Panc1 (cell line): Measurements from ENCODE around the gene PARD3. TPM values are rescaled to one million over a fixed set of nuclear protein-coding genes. Genes with fewer than 3 reads are reported as not detected.

ENCODE experiments used
- ATAC-seq: fragments of 200-7000 bp; cut with Tn5 transposase; 2 replicates; pipeline ENCODE4 v1.9.1; 2020; ENCODE audit warnings: mild to moderate bottlenecking, moderate library complexity
- BruUV-seq: library from RNA; stranded (reverse); fragments of 400-500 nt; replicated peaks from 2 replicates; lab custom pipeline; 2021; lab: Mats Ljungman, UMichigan
- CTCF ChIA-PET: fragments of 300-600 bp; sonication (Branson Sonifier 250); formaldehyde crosslinking; loops from one replicate; lab custom pipeline; 2022; ENCODE audit warnings: antibody characterized with exemption; lab: Charles Lee
- POLR2A ChIA-PET: fragments of 300-600 bp; sonication (Branson Sonifier 250); formaldehyde crosslinking; loops from one replicate; lab custom pipeline; 2022; ENCODE audit warnings: antibody characterized with exemption; lab: Charles Lee
- DNase-seq: peaks from one replicate; pipeline ENCODE4 v3.0.0-alpha.2; 2010; ENCODE audit warnings: low read depth, low spot score
- H3K27ac ChIP-seq: 2 replicates; pipeline ENCODE4 v1.5.1; 2011; ENCODE audit warnings: mild to moderate bottlenecking, low read length, inconsistent platforms
- H3K27me3 ChIP-seq: fragments of 200-500 bp; sonication (Bioruptor generic); 2 replicates; pipeline ENCODE4 v1.6.0; 2014; ENCODE audit warnings: low read length, inconsistent platforms; ENCODE audit not compliant: control insufficient read depth, insufficient read depth
- H3K36me3 ChIP-seq: fragments of 200-500 bp; sonication (Bioruptor generic); 2 replicates; pipeline ENCODE4 v1.5.1; 2014; ENCODE audit warnings: inconsistent platforms, mild to moderate bottlenecking, low read length, moderate library complexity; ENCODE audit not compliant: control insufficient read depth, insufficient read depth
- H3K4me1 ChIP-seq: 2 replicates; pipeline ENCODE4 v1.5.1; 2011; ENCODE audit warnings: inconsistent platforms, mild to moderate bottlenecking, low read length, moderate library complexity; ENCODE audit not compliant: control insufficient read depth, insufficient read depth
- H3K4me3 ChIP-seq, 2 experiments: 2 replicates each; pipeline ENCODE4 v1.5.1; 2011 to 2012; ENCODE audit warnings: low read depth in 2 of 2, low read length in 2 of 2, mild to moderate bottlenecking in 2 of 2, inconsistent platforms in 1 of 2, moderate library complexity in 1 of 2
- H3K9me3 ChIP-seq: fragments of 200-500 bp; sonication (Bioruptor generic); 2 replicates; pipeline ENCODE4 v1.5.1; 2014; ENCODE audit warnings: low read depth, mild to moderate bottlenecking, inconsistent platforms, low read length, moderate library complexity; ENCODE audit not compliant: control insufficient read depth, insufficient read depth
- POLR2AphosphoS5 ChIP-seq: IDR thresholded peaks from 2 replicates; pipeline ENCODE4 v1.6.1; 2012; ENCODE audit warnings: mild to moderate bottlenecking, low read depth, low read length, moderate library complexity
- SIN3A ChIP-seq: IDR thresholded peaks from 2 replicates; pipeline ENCODE4 v1.6.1; 2012; ENCODE audit warnings: low read depth, mild to moderate bottlenecking, low read length, moderate library complexity, borderline replicate concordance; ENCODE audit not compliant: insufficient read depth
- TCF7L2 ChIP-seq: IDR thresholded peaks from 2 replicates; pipeline ENCODE4 v1.6.1; 2011; ENCODE audit warnings: mild to moderate bottlenecking, low read depth, low read length, inconsistent platforms
- in situ Hi-C: cut with HindIII; loops from 2 replicates; pipeline ENCODE4 v1.10.0; 2016; ENCODE audit warnings: low sequenced_read_pairs, low pct_unique_long_range_greater_than_20kb
- intact Hi-C: fragments of 100-400 bp; cut with micrococcal nuclease; formaldehyde crosslinking; loops from one replicate; pipeline ENCODE4 v1.10.0; 2022; ENCODE audit not compliant: unreplicated experiment
- total RNA-seq: library from RNA; stranded (reverse); gene quantifications from one replicate; pipeline ENCODE4 v1.2.1, GENCODE V29; 2021; ENCODE audit not compliant: unreplicated experiment
- TF ChIP-seq, protein P1 (sequence below), 2 experiments: IDR thresholded peaks; 2 replicates each; pipeline ENCODE4 v1.6.1; 2011 to 2012; ENCODE audit warnings: low read depth in 2 of 2, control low read depth in 1 of 2, low read length in 1 of 2, mild to moderate bottlenecking in 1 of 2, moderate library complexity in 1 of 2; ENCODE audit not compliant: insufficient read depth in 1 of 2
- TF ChIP-seq, protein P2 (sequence below): fragments of 450-650 bp; IDR thresholded peaks from 2 replicates; pipeline ENCODE4 v1.5.1; 2017; ENCODE audit warnings: mild to moderate bottlenecking

The PARD3 gene
- total RNA-seq, 1 experiment from 2014 or later, result 29.8 TPM

DNA sequence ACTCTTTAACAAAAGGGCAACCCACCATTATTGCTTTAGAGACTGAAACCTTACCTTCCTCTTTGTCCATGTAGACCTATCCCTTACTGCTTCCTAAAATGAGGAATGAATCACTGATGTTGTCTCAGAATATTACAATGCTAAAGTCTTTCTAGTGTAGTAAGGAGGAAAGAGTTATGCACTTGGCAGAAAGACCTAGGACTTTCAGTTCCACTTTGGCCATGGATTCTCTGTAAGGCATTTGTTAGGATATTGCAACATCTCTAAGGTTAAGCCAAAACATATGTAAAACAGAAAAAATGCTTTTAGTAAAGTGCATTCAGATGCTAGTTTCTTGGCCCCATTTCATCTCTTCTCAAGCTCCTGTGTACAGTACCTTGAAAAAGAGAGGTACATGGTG lies 230.9 kb downstream of the PARD3 start:
- no TSS peak for BruUV-seq
- no peak overlapping the region for H3K4me3 ChIP-seq
- intact Hi-C loops (no loop called here), in situ Hi-C loops (no loop called here)
- ChIA-PET POLR2A (no interaction called here), CTCF (interaction anchor here (0.6 kb wide), 1 partner anchor 97 kb away, joined by 3 read pairs; no protein-coding TSS in a partner anchor)
- H3K27me3 ChIP-seq, result no peaks in the 10 kb centered on the region
- H3K27ac ChIP-seq, result no peak overlapping the region
- TF ChIP-seq, protein P1, sequence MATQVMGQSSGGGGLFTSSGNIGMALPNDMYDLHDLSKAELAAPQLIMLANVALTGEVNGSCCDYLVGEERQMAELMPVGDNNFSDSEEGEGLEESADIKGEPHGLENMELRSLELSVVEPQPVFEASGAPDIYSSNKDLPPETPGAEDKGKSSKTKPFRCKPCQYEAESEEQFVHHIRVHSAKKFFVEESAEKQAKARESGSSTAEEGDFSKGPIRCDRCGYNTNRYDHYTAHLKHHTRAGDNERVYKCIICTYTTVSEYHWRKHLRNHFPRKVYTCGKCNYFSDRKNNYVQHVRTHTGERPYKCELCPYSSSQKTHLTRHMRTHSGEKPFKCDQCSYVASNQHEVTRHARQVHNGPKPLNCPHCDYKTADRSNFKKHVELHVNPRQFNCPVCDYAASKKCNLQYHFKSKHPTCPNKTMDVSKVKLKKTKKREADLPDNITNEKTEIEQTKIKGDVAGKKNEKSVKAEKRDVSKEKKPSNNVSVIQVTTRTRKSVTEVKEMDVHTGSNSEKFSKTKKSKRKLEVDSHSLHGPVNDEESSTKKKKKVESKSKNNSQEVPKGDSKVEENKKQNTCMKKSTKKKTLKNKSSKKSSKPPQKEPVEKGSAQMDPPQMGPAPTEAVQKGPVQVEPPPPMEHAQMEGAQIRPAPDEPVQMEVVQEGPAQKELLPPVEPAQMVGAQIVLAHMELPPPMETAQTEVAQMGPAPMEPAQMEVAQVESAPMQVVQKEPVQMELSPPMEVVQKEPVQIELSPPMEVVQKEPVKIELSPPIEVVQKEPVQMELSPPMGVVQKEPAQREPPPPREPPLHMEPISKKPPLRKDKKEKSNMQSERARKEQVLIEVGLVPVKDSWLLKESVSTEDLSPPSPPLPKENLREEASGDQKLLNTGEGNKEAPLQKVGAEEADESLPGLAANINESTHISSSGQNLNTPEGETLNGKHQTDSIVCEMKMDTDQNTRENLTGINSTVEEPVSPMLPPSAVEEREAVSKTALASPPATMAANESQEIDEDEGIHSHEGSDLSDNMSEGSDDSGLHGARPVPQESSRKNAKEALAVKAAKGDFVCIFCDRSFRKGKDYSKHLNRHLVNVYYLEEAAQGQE (IDR thresholded peaks at IDR 0.05; ENCODE audit: insufficient read depth in 1 of 2, low read depth in 2 of 2, low read length in 1 of 2), result no peak
- TF ChIP-seq SIN3A (no peak), POLR2AphosphoS5 (no peak), TCF7L2 (no peak)
- TF ChIP-seq, protein P2, sequence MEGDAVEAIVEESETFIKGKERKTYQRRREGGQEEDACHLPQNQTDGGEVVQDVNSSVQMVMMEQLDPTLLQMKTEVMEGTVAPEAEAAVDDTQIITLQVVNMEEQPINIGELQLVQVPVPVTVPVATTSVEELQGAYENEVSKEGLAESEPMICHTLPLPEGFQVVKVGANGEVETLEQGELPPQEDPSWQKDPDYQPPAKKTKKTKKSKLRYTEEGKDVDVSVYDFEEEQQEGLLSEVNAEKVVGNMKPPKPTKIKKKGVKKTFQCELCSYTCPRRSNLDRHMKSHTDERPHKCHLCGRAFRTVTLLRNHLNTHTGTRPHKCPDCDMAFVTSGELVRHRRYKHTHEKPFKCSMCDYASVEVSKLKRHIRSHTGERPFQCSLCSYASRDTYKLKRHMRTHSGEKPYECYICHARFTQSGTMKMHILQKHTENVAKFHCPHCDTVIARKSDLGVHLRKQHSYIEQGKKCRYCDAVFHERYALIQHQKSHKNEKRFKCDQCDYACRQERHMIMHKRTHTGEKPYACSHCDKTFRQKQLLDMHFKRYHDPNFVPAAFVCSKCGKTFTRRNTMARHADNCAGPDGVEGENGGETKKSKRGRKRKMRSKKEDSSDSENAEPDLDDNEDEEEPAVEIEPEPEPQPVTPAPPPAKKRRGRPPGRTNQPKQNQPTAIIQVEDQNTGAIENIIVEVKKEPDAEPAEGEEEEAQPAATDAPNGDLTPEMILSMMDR, result no peak
- DNase-seq (no peak), ATAC-seq (no peak)
- peaks cover 2% of the 10 kb centered on the region; the same call in 1 of the 2 replicates for H3K4me1 ChIP-seq
- no peaks in the 10 kb centered on the region for H3K36me3 ChIP-seq
- H3K9me3 ChIP-seq, result no peaks in the 10 kb centered on the region

DNA sequence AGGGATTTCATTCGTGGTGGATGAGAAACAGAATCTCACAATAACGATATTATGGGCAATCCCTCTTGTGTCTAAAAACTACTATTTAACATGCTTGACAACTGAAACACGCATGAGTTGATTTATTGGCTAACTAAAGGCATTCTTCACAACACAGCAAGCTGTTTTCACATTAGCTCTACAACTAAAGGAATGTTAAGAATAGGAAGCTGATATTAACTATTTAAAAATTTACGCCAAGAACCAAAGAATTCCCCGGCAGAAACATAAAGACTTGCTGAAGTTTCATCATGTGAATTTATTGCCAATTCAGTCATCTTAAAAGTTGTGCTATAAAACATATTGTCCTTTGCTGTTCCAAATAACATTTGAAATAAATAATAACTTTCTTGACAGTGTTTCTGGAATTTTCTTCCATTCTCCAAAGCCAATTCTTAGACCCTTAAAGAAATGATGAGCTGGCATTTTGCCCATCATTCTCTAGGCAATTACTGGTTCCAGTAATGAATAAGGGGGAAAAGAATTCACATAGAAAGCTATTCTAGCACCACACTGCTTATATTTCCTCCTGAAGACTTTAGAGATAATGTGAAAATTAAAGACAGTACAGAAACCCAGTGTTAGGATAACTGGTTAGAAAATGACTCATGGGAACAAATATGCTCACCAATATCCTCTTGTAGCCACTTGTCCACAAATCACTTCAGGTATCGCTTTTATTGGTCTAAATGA lies 233.1 kb downstream of the PARD3 start:
- ChIA-PET POLR2A (no interaction called here), CTCF (no interaction called here)
- ATAC-seq (no peak), DNase-seq (no peak)
- in situ Hi-C loops, result no loop called here
- no peak overlapping the region for H3K27ac ChIP-seq
- no peaks in the 10 kb centered on the region for H3K36me3 ChIP-seq
- no peak overlapping the region for H3K4me3 ChIP-seq
- no TSS peak for BruUV-seq
- no peak for TF ChIP-seq POLR2AphosphoS5
- TF ChIP-seq SIN3A, result no peak
- TF ChIP-seq, protein P2, result no peak
- TF ChIP-seq TCF7L2, result no peak
- TF ChIP-seq, protein P1 (IDR thresholded peaks at IDR 0.05; ENCODE audit: insufficient read depth in 1 of 2, low read depth in 2 of 2, low read length in 1 of 2), result no peak
- H3K9me3 ChIP-seq, result no peaks in the 10 kb centered on the region
- H3K4me1 ChIP-seq, result peaks cover 2% of the 10 kb centered on the region; the same call in 1 of the 2 replicates
- H3K27me3 ChIP-seq, result no peaks in the 10 kb centered on the region
- intact Hi-C loops, result no loop called here
